Right renal cortex interstitium (tissue), 3 donors: ENCODE results near the gene KIR3DL2. TPM values are rescaled to one million over a fixed set of nuclear protein-coding genes. Genes with fewer than 3 reads are reported as not detected.
"Not testable (repeated sequence)": the region's sequence is repeated elsewhere in the genome, so short reads cannot be mapped to it uniquely, and the experiment has no call there.

Source experiments
- DNase-seq, 3 donors: peaks; one replicate each; pipeline ENCODE4 v3.0.0-alpha.2; 2013; ENCODE audit warnings: low read depth in 3 of 3, low spot score in 2 of 3
- polyA plus RNA-seq, 3 donors: library from polyadenylated mRNA; unstranded; fragments of 120-200 nt; gene quantifications; one replicate each; pipeline ENCODE4 v1.2.1, GENCODE V29; 2013; ENCODE audit not compliant: insufficient read length in 3 of 3

Gene KIR3DL2
- polyA plus RNA-seq, 3 donors = not detected

GRCh38 chr19:54863459-54863858, 13.2 kb downstream of the KIR3DL2 start:
- not testable (repeated sequence) for DNase-seq

GRCh38 chr19:54871696-54872095, 21.5 kb downstream of the KIR3DL2 start:
- no peak for DNase-seq

- DNase-seq = no peak
Measured at GRCh38 chr19:54873990-54874389, 23.7 kb downstream of the KIR3DL2 start, which contains the start of gene FCAR. FCAR (plus strand) TSS chr19:54874235; CDS start chr19:54874290, 55 bp downstream.

GRCh38 chr19:54875506-54875905, 25.3 kb downstream of the KIR3DL2 start:
- DNase-seq = no peak

- no peak for DNase-seq
Measured at GRCh38 chr19:54877471-54877870, 27.2 kb downstream of the KIR3DL2 start.

- DNase-seq = no peak
Measured at GRCh38 chr19:54881884-54882283, 31.6 kb downstream of the KIR3DL2 start.

GRCh38 chr19:54882758-54883157, 32.5 kb downstream of the KIR3DL2 start:
- DNase-seq = no peak

- no peak for DNase-seq
Measured at GRCh38 chr19:54883228-54883627, 33.0 kb downstream of the KIR3DL2 start.

- DNase-seq = no peak
Measured at GRCh38 chr19:54888239-54888638, 38.0 kb downstream of the KIR3DL2 start.

- no peak for DNase-seq
Measured at GRCh38 chr19:54889566-54889965, 39.3 kb downstream of the KIR3DL2 start.

GRCh38 chr19:54893406-54893805, 43.2 kb downstream of the KIR3DL2 start:
- DNase-seq = no peak

- not testable (repeated sequence) for DNase-seq
Measured at GRCh38 chr19:54894106-54894505, 43.9 kb downstream of the KIR3DL2 start.

- no peak for DNase-seq
Measured at GRCh38 chr19:54896036-54896435, 45.8 kb downstream of the KIR3DL2 start.

GRCh38 chr19:54898685-54899084, 48.4 kb downstream of the KIR3DL2 start:
- not testable (repeated sequence) for DNase-seq

- not testable (repeated sequence) for DNase-seq
Measured at GRCh38 chr19:54899646-54900045, 49.4 kb downstream of the KIR3DL2 start.

GRCh38 chr19:54901153-54901552, 50.9 kb downstream of the KIR3DL2 start:
- DNase-seq = not testable (repeated sequence)

- DNase-seq = no peak
Measured at GRCh38 chr19:54902061-54902460, 51.8 kb downstream of the KIR3DL2 start.

- DNase-seq = no peak
Measured at GRCh38 chr19:54903303-54903702, 53.1 kb downstream of the KIR3DL2 start.

GRCh38 chr19:54904261-54904660, 54.0 kb downstream of the KIR3DL2 start:
- DNase-seq = not testable (repeated sequence)

- DNase-seq = no peak
Measured at GRCh38 chr19:54905421-54905802, 55.2 kb downstream of the KIR3DL2 start.

- no peak for DNase-seq
Measured at GRCh38 chr19:54905803-54906511, 55.7 kb downstream of the KIR3DL2 start, which contains the start of gene NCR1. NCR1 (plus strand) TSS chr19:54906148; CDS start chr19:54906188, 40 bp downstream.

GRCh38 chr19:54906819-54907218, 56.6 kb downstream of the KIR3DL2 start:
- no peak for DNase-seq

- DNase-seq = not testable (repeated sequence)
Measured at GRCh38 chr19:54907899-54908298, 57.7 kb downstream of the KIR3DL2 start.
